Panc1 (cell line): ENCODE results near the gene CERKL. TPM values are rescaled to one million over a fixed set of nuclear protein-coding genes. Genes with fewer than 3 reads are reported as not detected.

Experiments
- ATAC-seq: fragments of 200-7000 bp; cut with Tn5 transposase; 2 replicates; pipeline ENCODE4 v1.9.1; 2020; ENCODE audit warnings: mild to moderate bottlenecking, moderate library complexity
- BruUV-seq: library from RNA; stranded (reverse); fragments of 400-500 nt; replicated peaks from 2 replicates; lab custom pipeline; 2021; lab: Mats Ljungman, UMichigan
- CTCF ChIA-PET: fragments of 300-600 bp; sonication (Branson Sonifier 250); formaldehyde crosslinking; loops from one replicate; lab custom pipeline; 2022; ENCODE audit warnings: antibody characterized with exemption; lab: Charles Lee
- POLR2A ChIA-PET: fragments of 300-600 bp; sonication (Branson Sonifier 250); formaldehyde crosslinking; loops from one replicate; lab custom pipeline; 2022; ENCODE audit warnings: antibody characterized with exemption; lab: Charles Lee
- DNase-seq: peaks from one replicate; pipeline ENCODE4 v3.0.0-alpha.2; 2010; ENCODE audit warnings: low read depth, low spot score
- H3K27ac ChIP-seq: 2 replicates; pipeline ENCODE4 v1.5.1; 2011; ENCODE audit warnings: mild to moderate bottlenecking, low read length, inconsistent platforms
- H3K27me3 ChIP-seq: fragments of 200-500 bp; sonication (Bioruptor generic); 2 replicates; pipeline ENCODE4 v1.6.0; 2014; ENCODE audit warnings: low read length, inconsistent platforms; ENCODE audit not compliant: control insufficient read depth, insufficient read depth
- H3K36me3 ChIP-seq: fragments of 200-500 bp; sonication (Bioruptor generic); 2 replicates; pipeline ENCODE4 v1.5.1; 2014; ENCODE audit warnings: inconsistent platforms, mild to moderate bottlenecking, low read length, moderate library complexity; ENCODE audit not compliant: control insufficient read depth, insufficient read depth
- H3K4me1 ChIP-seq: 2 replicates; pipeline ENCODE4 v1.5.1; 2011; ENCODE audit warnings: inconsistent platforms, mild to moderate bottlenecking, low read length, moderate library complexity; ENCODE audit not compliant: control insufficient read depth, insufficient read depth
- H3K4me3 ChIP-seq, 2 experiments: 2 replicates each; pipeline ENCODE4 v1.5.1; 2011 to 2012; ENCODE audit warnings: low read depth in 2 of 2, low read length in 2 of 2, mild to moderate bottlenecking in 2 of 2, inconsistent platforms in 1 of 2, moderate library complexity in 1 of 2
- H3K9me3 ChIP-seq: fragments of 200-500 bp; sonication (Bioruptor generic); 2 replicates; pipeline ENCODE4 v1.5.1; 2014; ENCODE audit warnings: low read depth, mild to moderate bottlenecking, inconsistent platforms, low read length, moderate library complexity; ENCODE audit not compliant: control insufficient read depth, insufficient read depth
- POLR2AphosphoS5 ChIP-seq: IDR thresholded peaks from 2 replicates; pipeline ENCODE4 v1.6.1; 2012; ENCODE audit warnings: mild to moderate bottlenecking, low read depth, low read length, moderate library complexity
- REST ChIP-seq, 2 experiments: IDR thresholded peaks; 2 replicates each; pipeline ENCODE4 v1.6.1; 2011 to 2012; ENCODE audit warnings: low read depth in 2 of 2, control low read depth in 1 of 2, low read length in 1 of 2, mild to moderate bottlenecking in 1 of 2, moderate library complexity in 1 of 2; ENCODE audit not compliant: insufficient read depth in 1 of 2
- SIN3A ChIP-seq: IDR thresholded peaks from 2 replicates; pipeline ENCODE4 v1.6.1; 2012; ENCODE audit warnings: low read depth, mild to moderate bottlenecking, low read length, moderate library complexity, borderline replicate concordance; ENCODE audit not compliant: insufficient read depth
- TCF7L2 ChIP-seq: IDR thresholded peaks from 2 replicates; pipeline ENCODE4 v1.6.1; 2011; ENCODE audit warnings: mild to moderate bottlenecking, low read depth, low read length, inconsistent platforms
- in situ Hi-C: cut with HindIII; loops from 2 replicates; pipeline ENCODE4 v1.10.0; 2016; ENCODE audit warnings: low sequenced_read_pairs, low pct_unique_long_range_greater_than_20kb
- intact Hi-C: fragments of 100-400 bp; cut with micrococcal nuclease; formaldehyde crosslinking; loops from one replicate; pipeline ENCODE4 v1.10.0; 2022; ENCODE audit not compliant: unreplicated experiment
- total RNA-seq: library from RNA; stranded (reverse); gene quantifications from one replicate; pipeline ENCODE4 v1.2.1, GENCODE V29; 2021; ENCODE audit not compliant: unreplicated experiment
- TF ChIP-seq, protein P1 (sequence below): fragments of 450-650 bp; IDR thresholded peaks from 2 replicates; pipeline ENCODE4 v1.5.1; 2017; ENCODE audit warnings: mild to moderate bottlenecking

Gene CERKL
- total RNA-seq, 1 experiment from 2014 or later: 0.87 TPM

GRCh38 chr2:181586569-181587081 is 70.3 kb downstream of the CERKL start:
- no TSS peak for BruUV-seq
- DNase-seq (no peak), ATAC-seq (no peak)
- no peaks in the 10 kb centered on the region for H3K4me1 ChIP-seq
- no peaks in the 10 kb centered on the region for H3K9me3 ChIP-seq
- intact Hi-C loops: no loop called here
- ChIA-PET POLR2A (no interaction called here), CTCF (no interaction called here)
- H3K27me3 ChIP-seq: no peaks in the 10 kb centered on the region; the same call in 1 of the 2 replicates
- H3K36me3 ChIP-seq: no peaks in the 10 kb centered on the region
- no peak overlapping the region for H3K27ac ChIP-seq
- H3K4me3 ChIP-seq: no peak overlapping the region
- TF ChIP-seq, protein P1, sequence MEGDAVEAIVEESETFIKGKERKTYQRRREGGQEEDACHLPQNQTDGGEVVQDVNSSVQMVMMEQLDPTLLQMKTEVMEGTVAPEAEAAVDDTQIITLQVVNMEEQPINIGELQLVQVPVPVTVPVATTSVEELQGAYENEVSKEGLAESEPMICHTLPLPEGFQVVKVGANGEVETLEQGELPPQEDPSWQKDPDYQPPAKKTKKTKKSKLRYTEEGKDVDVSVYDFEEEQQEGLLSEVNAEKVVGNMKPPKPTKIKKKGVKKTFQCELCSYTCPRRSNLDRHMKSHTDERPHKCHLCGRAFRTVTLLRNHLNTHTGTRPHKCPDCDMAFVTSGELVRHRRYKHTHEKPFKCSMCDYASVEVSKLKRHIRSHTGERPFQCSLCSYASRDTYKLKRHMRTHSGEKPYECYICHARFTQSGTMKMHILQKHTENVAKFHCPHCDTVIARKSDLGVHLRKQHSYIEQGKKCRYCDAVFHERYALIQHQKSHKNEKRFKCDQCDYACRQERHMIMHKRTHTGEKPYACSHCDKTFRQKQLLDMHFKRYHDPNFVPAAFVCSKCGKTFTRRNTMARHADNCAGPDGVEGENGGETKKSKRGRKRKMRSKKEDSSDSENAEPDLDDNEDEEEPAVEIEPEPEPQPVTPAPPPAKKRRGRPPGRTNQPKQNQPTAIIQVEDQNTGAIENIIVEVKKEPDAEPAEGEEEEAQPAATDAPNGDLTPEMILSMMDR: no peak
- TF ChIP-seq REST (IDR thresholded peaks at IDR 0.05; ENCODE audit: insufficient read depth in 1 of 2, low read depth in 2 of 2, low read length in 1 of 2): no peak
- no peak for TF ChIP-seq TCF7L2
- no peak for TF ChIP-seq POLR2AphosphoS5
- no peak for TF ChIP-seq SIN3A
- in situ Hi-C loops: no loop called here

DNA sequence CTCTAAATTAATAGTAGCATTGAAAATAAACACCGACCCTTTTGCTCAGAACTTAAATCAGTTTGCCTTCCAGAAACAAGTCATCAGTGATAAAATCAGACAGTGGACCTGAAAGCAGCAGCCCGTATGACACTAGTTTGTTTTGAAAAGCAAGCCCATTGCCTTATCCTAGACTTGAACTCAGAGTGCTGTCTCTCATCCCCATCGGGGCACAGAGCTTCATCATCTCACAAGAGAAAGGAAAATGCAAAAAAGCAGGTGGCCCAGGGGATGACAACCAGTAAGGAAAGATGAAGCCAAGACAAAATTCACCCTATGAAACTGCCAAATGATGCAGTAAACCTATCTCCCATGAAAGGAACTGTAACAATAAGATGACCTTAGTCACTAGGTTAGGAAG is 71.2 kb downstream of the CERKL start:
- BruUV-seq: no TSS peak
- ATAC-seq (no peak), DNase-seq (no peak)
- intact Hi-C loops (no loop called here), in situ Hi-C loops (no loop called here)
- TF ChIP-seq TCF7L2 (no peak), REST (IDR thresholded peaks at IDR 0.05; ENCODE audit: insufficient read depth in 1 of 2, low read depth in 2 of 2, low read length in 1 of 2) (no peak), SIN3A (no peak), POLR2AphosphoS5 (no peak)
- TF ChIP-seq, protein P1: no peak
- no peak overlapping the region for H3K4me3 ChIP-seq
- no peaks in the 10 kb centered on the region; the same call in 1 of the 2 replicates for H3K27me3 ChIP-seq
- POLR2A ChIA-PET: no interaction called here
- CTCF ChIA-PET: no interaction called here
- H3K36me3 ChIP-seq: no peaks in the 10 kb centered on the region
- no peaks in the 10 kb centered on the region for H3K9me3 ChIP-seq
- no peaks in the 10 kb centered on the region for H3K4me1 ChIP-seq
- H3K27ac ChIP-seq: no peak overlapping the region
